GM23338 (cell line): ENCODE measurements around the gene WSCD2. TPM values are rescaled to one million over a fixed set of nuclear protein-coding genes. Genes with fewer than 3 reads are reported as not detected.

ENCODE experiments used
- ATAC-seq: fragments of 200-7000 bp; cut with Tn5 transposase; 3 replicates; pipeline ENCODE4 v1.9.1; 2020
- DNase-seq: peaks from one replicate; pipeline ENCODE4 v3.0.0-alpha.2; 2015; ENCODE audit warnings: low spot score
- H2AFZ ChIP-seq: fragments of 200-600 bp; sonication (generic); 2 replicates; pipeline ENCODE4 v1.8.0; 2016; ENCODE audit warnings: antibody characterized with exemption, mild to moderate bottlenecking, moderate library complexity
- H3F3A ChIP-seq: fragments of 200-600 bp; sonication (generic); replicated peaks from 2 replicates; pipeline ENCODE4 v1.8.0; 2017; ENCODE audit warnings: antibody characterized with exemption, mixed run types, low read depth
- H3K27ac ChIP-seq: fragments of 200-600 bp; sonication (generic); 2 replicates; pipeline ENCODE4 v1.6.1; 2016; ENCODE audit warnings: low read depth
- H3K27me3 ChIP-seq: fragments of 200-600 bp; sonication (generic); 2 replicates; pipeline ENCODE4 v1.8.0; 2016; ENCODE audit warnings: mild to moderate bottlenecking, mixed run types, moderate library complexity; ENCODE audit not compliant: insufficient read depth
- H3K36me3 ChIP-seq: fragments of 200-600 bp; sonication (generic); 2 replicates; pipeline ENCODE4 v1.8.0; 2016; ENCODE audit warnings: mild to moderate bottlenecking; ENCODE audit not compliant: insufficient read depth
- H3K4me1 ChIP-seq: fragments of 200-600 bp; sonication (generic); 2 replicates; pipeline ENCODE4 v1.8.0; 2016; ENCODE audit warnings: mild to moderate bottlenecking, moderate library complexity; ENCODE audit not compliant: insufficient read depth
- H3K4me2 ChIP-seq: fragments of 200-600 bp; sonication (generic); 2 replicates; pipeline ENCODE4 v1.7.1; 2017; ENCODE audit warnings: mixed run types
- H3K4me3 ChIP-seq: fragments of 200-600 bp; sonication (generic); 2 replicates; pipeline ENCODE4 v1.6.1; 2016; ENCODE audit warnings: mixed run types
- H3K79me2 ChIP-seq: fragments of 200-600 bp; sonication (generic); replicated peaks from 2 replicates; pipeline ENCODE4 v1.8.0; 2017; ENCODE audit warnings: mild to moderate bottlenecking; ENCODE audit not compliant: insufficient read depth
- H3K9me2 ChIP-seq: fragments of 200-600 bp; sonication (generic); 2 replicates; pipeline ENCODE4 v1.8.0; 2017; ENCODE audit not compliant: insufficient read depth
- H4K20me1 ChIP-seq: fragments of 200-600 bp; sonication (generic); replicated peaks from 2 replicates; pipeline ENCODE4 v1.8.0; 2017; ENCODE audit warnings: mild to moderate bottlenecking; ENCODE audit not compliant: insufficient read depth
- H3K27ac Mint-ChIP-seq: 2 replicates; pipeline ENCODE4 v1.8.0; 2020; ENCODE audit warnings: inconsistent platforms, mild to moderate bottlenecking, moderate library complexity, mixed read lengths
- H3K27me3 Mint-ChIP-seq: 3 replicates; pipeline ENCODE4 v1.8.0; 2022; ENCODE audit warnings: low read depth, mild to moderate bottlenecking, moderate library complexity, mixed read lengths, inconsistent platforms; ENCODE audit not compliant: insufficient read depth, poor library complexity
- H3K36me3 Mint-ChIP-seq: 3 replicates; pipeline ENCODE4 v1.8.0; 2021; ENCODE audit warnings: low read depth, mild to moderate bottlenecking, inconsistent platforms, moderate library complexity, mixed read lengths
- H3K4me1 Mint-ChIP-seq: 3 replicates; pipeline ENCODE4 v1.8.0; 2020; ENCODE audit warnings: mild to moderate bottlenecking, inconsistent platforms, mixed read lengths
- H3K4me3 Mint-ChIP-seq: 3 replicates; pipeline ENCODE4 v1.8.0; 2021; ENCODE audit warnings: moderate library complexity, mild to moderate bottlenecking, inconsistent platforms, mixed read lengths
- H3K9me3 Mint-ChIP-seq: 3 replicates; pipeline ENCODE4 v1.8.0; 2020; ENCODE audit warnings: moderate library complexity, mild to moderate bottlenecking, inconsistent platforms, mixed read lengths
- CREB1 ChIP-seq: fragments of 250-450 bp; sonication (Bioruptor Pico); IDR thresholded peaks from 2 replicates; pipeline ENCODE4 v1.5.0; 2020; ENCODE audit warnings: low read depth, mild to moderate bottlenecking, moderate library complexity
- EZH2 ChIP-seq: fragments of 200-600 bp; sonication (generic); IDR thresholded peaks from one replicate; pipeline ENCODE4 v1.8.0; 2017; ENCODE audit warnings: antibody characterized with exemption, mild to moderate bottlenecking, low read depth; ENCODE audit not compliant: unreplicated experiment
- EZH2phosphoT487 ChIP-seq: fragments of 200-600 bp; sonication (generic); IDR thresholded peaks from one replicate; pipeline ENCODE4 v1.8.1; 2018; ENCODE audit warnings: antibody characterized with exemption; ENCODE audit not compliant: unreplicated experiment
- JUNB ChIP-seq: IDR thresholded peaks from one replicate; pipeline ENCODE4 v1.6.1; 2016; ENCODE audit warnings: antibody characterized with exemption; ENCODE audit not compliant: unreplicated experiment
- NANOG ChIP-seq: IDR thresholded peaks from 2 replicates; pipeline ENCODE4 v1.6.1; 2016; ENCODE audit warnings: antibody characterized with exemption, borderline replicate concordance
- POLR2AphosphoS5 ChIP-seq: IDR thresholded peaks from 2 replicates; pipeline ENCODE4 v1.6.1; 2016; ENCODE audit warnings: antibody characterized with exemption, low read depth
- STAT1 ChIP-seq: IDR thresholded peaks from one replicate; pipeline ENCODE4 v1.6.1; 2016; ENCODE audit warnings: antibody characterized with exemption; ENCODE audit not compliant: unreplicated experiment
- ZNF114 ChIP-seq: fragments of 250-450 bp; sonication (Bioruptor Pico); IDR thresholded peaks from 2 replicates; pipeline ENCODE4 v1.5.0; 2020; ENCODE audit warnings: mild to moderate bottlenecking, moderate library complexity
- ZNF331 ChIP-seq: fragments of 250-450 bp; sonication (Bioruptor Pico); IDR thresholded peaks from 2 replicates; pipeline ENCODE4 v1.5.0; 2020; ENCODE audit warnings: low read depth, mild to moderate bottlenecking, moderate library complexity
- polyA plus RNA-seq: library from polyadenylated mRNA; unstranded; fragments of >200 nt; fragmentation: Nextera tagmentation; extraction: Ambion mirVana; gene quantifications from 2 replicates; pipeline ENCODE4 v1.2.1, GENCODE V29; 2016
- total RNA-seq: library from RNA; depleted of rRNA; stranded (reverse); fragments of >200 nt; shearing (Covaris generic); gene quantifications from 2 replicates; pipeline ENCODE4 v1.2.3, GENCODE V29; 2014
- TF ChIP-seq, protein P1 (sequence below), 2 experiments: fragments of 200-600 bp in 1 of 2; sonication (generic) in 1 of 2; conservative IDR thresholded peaks; 2 replicates each; pipeline versions ENCODE4 v1.5.1 to v1.6.1; 2016 to 2017; ENCODE audit warnings: antibody characterized with exemption in 2 of 2, low read depth in 2 of 2, mild to moderate bottlenecking in 2 of 2, moderate library complexity in 1 of 2
- TF ChIP-seq, protein P2 (sequence below): IDR thresholded peaks from one replicate; pipeline ENCODE4 v1.6.1; 2018; ENCODE audit warnings: antibody characterized with exemption; ENCODE audit not compliant: unreplicated experiment
- TF ChIP-seq, protein P3 (sequence below): fragments of 250-450 bp; sonication (Bioruptor Pico); IDR thresholded peaks from 2 replicates; pipeline ENCODE4 v1.5.0; 2020; ENCODE audit warnings: mild to moderate bottlenecking, moderate library complexity
- TF ChIP-seq, protein P4 (sequence below): IDR thresholded peaks from 2 replicates; pipeline ENCODE4 v1.6.1; 2016; ENCODE audit warnings: antibody characterized with exemption

Gene WSCD2
- total and polyA plus RNA-seq, 2 experiments from 2014 or later: 0.66 to 3.1 TPM

DNA sequence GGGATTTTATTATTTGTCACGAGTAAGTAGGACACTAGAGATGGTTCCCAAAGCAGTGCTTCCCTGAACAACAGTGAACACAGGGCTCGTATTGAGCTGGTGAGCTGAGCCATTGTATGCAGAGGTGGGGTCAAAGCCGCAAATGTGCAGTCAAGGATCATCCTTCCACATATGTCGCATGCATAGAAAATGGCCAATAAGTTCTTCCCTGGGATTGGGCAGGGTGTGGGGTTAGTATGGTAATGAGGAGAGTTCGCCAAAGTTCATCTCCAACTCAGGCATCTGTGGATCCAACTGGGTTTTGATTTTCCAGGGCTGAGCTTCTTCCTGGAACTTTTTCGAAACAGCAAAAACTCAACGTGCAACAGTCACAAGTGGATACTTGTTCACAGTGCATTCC, 123.4 kb downstream of the WSCD2 start:
- H4K20me1 ChIP-seq: no peaks in the 10 kb centered on the region

More for the DNA sequence above, 123.4 kb downstream of the WSCD2 start:
- Histone ChIP-seq H3K27me3 (no peaks in the 10 kb centered on the region), H3K79me2 (no peaks in the 10 kb centered on the region), H3K4me3 (no peak overlapping the region), H2AFZ (no peak overlapping the region), H3F3A (no peaks in the 10 kb centered on the region), H3K36me3 (no peaks in the 10 kb centered on the region), H3K27ac (no peak overlapping the region), H3K4me1 (peaks cover 24% of the 10 kb centered on the region), H3K9me2 (peaks cover 5% of the 10 kb centered on the region; the same call in 1 of the 2 replicates), H3K4me2 (no peak overlapping the region)
- DNase-seq (no peak), ATAC-seq (no peak)
- no peaks in the 10 kb centered on the region; the same call in 2 of the 3 replicates for H3K9me3 Mint-ChIP-seq
- H3K36me3 Mint-ChIP-seq: no peaks in the 10 kb centered on the region; the same call in 2 of the 3 replicates
- no peak for TF ChIP-seq POLR2AphosphoS5
- no peak for TF ChIP-seq JUNB
- TF ChIP-seq, protein P1, sequence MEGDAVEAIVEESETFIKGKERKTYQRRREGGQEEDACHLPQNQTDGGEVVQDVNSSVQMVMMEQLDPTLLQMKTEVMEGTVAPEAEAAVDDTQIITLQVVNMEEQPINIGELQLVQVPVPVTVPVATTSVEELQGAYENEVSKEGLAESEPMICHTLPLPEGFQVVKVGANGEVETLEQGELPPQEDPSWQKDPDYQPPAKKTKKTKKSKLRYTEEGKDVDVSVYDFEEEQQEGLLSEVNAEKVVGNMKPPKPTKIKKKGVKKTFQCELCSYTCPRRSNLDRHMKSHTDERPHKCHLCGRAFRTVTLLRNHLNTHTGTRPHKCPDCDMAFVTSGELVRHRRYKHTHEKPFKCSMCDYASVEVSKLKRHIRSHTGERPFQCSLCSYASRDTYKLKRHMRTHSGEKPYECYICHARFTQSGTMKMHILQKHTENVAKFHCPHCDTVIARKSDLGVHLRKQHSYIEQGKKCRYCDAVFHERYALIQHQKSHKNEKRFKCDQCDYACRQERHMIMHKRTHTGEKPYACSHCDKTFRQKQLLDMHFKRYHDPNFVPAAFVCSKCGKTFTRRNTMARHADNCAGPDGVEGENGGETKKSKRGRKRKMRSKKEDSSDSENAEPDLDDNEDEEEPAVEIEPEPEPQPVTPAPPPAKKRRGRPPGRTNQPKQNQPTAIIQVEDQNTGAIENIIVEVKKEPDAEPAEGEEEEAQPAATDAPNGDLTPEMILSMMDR (conservative IDR thresholded peaks at IDR 0.05; ENCODE audit: low read depth in 2 of 2): no peak
- TF ChIP-seq ZNF114 (CRISPR knock-in tag): no peak
- TF ChIP-seq, protein P2, sequence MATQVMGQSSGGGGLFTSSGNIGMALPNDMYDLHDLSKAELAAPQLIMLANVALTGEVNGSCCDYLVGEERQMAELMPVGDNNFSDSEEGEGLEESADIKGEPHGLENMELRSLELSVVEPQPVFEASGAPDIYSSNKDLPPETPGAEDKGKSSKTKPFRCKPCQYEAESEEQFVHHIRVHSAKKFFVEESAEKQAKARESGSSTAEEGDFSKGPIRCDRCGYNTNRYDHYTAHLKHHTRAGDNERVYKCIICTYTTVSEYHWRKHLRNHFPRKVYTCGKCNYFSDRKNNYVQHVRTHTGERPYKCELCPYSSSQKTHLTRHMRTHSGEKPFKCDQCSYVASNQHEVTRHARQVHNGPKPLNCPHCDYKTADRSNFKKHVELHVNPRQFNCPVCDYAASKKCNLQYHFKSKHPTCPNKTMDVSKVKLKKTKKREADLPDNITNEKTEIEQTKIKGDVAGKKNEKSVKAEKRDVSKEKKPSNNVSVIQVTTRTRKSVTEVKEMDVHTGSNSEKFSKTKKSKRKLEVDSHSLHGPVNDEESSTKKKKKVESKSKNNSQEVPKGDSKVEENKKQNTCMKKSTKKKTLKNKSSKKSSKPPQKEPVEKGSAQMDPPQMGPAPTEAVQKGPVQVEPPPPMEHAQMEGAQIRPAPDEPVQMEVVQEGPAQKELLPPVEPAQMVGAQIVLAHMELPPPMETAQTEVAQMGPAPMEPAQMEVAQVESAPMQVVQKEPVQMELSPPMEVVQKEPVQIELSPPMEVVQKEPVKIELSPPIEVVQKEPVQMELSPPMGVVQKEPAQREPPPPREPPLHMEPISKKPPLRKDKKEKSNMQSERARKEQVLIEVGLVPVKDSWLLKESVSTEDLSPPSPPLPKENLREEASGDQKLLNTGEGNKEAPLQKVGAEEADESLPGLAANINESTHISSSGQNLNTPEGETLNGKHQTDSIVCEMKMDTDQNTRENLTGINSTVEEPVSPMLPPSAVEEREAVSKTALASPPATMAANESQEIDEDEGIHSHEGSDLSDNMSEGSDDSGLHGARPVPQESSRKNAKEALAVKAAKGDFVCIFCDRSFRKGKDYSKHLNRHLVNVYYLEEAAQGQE: no peak
- TF ChIP-seq EZH2: no peak
- TF ChIP-seq STAT1: no peak
- TF ChIP-seq CREB1 (CRISPR knock-in tag): no peak
- no peak for TF ChIP-seq EZH2phosphoT487
- TF ChIP-seq, protein P3, sequence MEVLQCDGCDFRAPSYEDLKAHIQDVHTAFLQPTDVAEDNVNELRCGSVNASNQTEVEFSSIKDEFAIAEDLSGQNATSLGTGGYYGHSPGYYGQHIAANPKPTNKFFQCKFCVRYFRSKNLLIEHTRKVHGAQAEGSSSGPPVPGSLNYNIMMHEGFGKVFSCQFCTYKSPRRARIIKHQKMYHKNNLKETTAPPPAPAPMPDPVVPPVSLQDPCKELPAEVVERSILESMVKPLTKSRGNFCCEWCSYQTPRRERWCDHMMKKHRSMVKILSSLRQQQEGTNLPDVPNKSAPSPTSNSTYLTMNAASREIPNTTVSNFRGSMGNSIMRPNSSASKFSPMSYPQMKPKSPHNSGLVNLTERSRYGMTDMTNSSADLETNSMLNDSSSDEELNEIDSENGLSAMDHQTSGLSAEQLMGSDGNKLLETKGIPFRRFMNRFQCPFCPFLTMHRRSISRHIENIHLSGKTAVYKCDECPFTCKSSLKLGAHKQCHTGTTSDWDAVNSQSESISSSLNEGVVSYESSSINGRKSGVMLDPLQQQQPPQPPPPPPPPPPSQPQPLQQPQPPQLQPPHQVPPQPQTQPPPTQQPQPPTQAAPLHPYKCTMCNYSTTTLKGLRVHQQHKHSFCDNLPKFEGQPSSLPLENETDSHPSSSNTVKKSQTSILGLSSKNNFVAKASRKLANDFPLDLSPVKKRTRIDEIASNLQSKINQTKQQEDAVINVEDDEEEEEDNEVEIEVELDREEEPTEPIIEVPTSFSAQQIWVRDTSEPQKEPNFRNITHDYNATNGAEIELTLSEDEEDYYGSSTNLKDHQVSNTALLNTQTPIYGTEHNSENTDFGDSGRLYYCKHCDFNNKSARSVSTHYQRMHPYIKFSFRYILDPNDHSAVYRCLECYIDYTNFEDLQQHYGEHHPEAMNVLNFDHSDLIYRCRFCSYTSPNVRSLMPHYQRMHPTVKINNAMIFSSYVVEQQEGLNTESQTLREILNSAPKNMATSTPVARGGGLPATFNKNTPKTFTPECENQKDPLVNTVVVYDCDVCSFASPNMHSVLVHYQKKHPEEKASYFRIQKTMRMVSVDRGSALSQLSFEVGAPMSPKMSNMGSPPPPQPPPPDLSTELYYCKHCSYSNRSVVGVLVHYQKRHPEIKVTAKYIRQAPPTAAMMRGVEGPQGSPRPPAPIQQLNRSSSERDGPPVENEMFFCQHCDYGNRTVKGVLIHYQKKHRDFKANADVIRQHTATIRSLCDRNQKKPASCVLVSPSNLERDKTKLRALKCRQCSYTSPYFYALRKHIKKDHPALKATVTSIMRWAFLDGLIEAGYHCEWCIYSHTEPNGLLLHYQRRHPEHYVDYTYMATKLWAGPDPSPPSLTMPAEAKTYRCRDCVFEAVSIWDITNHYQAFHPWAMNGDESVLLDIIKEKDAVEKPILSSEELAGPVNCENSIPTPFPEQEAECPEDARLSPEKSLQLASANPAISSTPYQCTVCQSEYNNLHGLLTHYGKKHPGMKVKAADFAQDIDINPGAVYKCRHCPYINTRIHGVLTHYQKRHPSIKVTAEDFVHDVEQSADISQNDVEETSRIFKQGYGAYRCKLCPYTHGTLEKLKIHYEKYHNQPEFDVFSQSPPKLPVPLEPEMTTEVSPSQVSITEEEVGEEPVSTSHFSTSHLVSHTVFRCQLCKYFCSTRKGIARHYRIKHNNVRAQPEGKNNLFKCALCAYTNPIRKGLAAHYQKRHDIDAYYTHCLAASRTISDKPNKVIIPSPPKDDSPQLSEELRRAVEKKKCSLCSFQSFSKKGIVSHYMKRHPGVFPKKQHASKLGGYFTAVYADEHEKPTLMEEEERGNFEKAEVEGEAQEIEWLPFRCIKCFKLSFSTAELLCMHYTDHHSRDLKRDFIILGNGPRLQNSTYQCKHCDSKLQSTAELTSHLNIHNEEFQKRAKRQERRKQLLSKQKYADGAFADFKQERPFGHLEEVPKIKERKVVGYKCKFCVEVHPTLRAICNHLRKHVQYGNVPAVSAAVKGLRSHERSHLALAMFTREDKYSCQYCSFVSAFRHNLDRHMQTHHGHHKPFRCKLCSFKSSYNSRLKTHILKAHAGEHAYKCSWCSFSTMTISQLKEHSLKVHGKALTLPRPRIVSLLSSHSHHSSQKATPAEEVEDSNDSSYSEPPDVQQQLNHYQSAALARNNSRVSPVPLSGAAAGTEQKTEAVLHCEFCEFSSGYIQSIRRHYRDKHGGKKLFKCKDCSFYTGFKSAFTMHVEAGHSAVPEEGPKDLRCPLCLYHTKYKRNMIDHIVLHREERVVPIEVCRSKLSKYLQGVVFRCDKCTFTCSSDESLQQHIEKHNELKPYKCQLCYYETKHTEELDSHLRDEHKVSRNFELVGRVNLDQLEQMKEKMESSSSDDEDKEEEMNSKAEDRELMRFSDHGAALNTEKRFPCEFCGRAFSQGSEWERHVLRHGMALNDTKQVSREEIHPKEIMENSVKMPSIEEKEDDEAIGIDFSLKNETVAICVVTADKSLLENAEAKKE: no peak
- TF ChIP-seq NANOG: no peak
- TF ChIP-seq, protein P4, sequence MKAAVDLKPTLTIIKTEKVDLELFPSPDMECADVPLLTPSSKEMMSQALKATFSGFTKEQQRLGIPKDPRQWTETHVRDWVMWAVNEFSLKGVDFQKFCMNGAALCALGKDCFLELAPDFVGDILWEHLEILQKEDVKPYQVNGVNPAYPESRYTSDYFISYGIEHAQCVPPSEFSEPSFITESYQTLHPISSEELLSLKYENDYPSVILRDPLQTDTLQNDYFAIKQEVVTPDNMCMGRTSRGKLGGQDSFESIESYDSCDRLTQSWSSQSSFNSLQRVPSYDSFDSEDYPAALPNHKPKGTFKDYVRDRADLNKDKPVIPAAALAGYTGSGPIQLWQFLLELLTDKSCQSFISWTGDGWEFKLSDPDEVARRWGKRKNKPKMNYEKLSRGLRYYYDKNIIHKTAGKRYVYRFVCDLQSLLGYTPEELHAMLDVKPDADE: no peak
- no peak for TF ChIP-seq ZNF331 (CRISPR knock-in tag)
- H3K4me3 Mint-ChIP-seq: no peak overlapping the region
- H3K4me1 Mint-ChIP-seq: peaks cover 30% of the 10 kb centered on the region
- peaks cover 6% of the 10 kb centered on the region for H3K27me3 Mint-ChIP-seq
- H3K27ac Mint-ChIP-seq: no peak overlapping the region
